Sigmoid colon (tissue), 7 donors: ENCODE data around the gene BTAF1. TPM values are rescaled to one million over a fixed set of nuclear protein-coding genes. Genes with fewer than 3 reads are reported as not detected.

Experiments used
- DNase-seq: peaks from one replicate; pipeline ENCODE4 v3.0.0-alpha.2; 2019
- H3K27ac ChIP-seq, 4 donors: fragments of 200-600 bp; sonication (generic); one replicate each; pipeline ENCODE4 v1.5.1; 2016 to 2019; ENCODE audit warnings: mild to moderate bottlenecking in 1 of 4
- H3K27me3 ChIP-seq, 3 donors: fragments of 200-600 bp; sonication (generic); one replicate each; pipeline ENCODE4 v1.5.1; 2019; ENCODE audit warnings: mild to moderate bottlenecking in 1 of 3
- H3K36me3 ChIP-seq, 4 donors: fragments of 200-600 bp; sonication (generic); one replicate each; pipeline ENCODE4 v1.5.1; 2016 to 2019
- H3K4me1 ChIP-seq, 4 donors: fragments of 200-600 bp; sonication (generic); one replicate each; pipeline ENCODE4 v1.5.1; 2017 to 2019
- H3K4me3 ChIP-seq, 4 donors: fragments of 200-600 bp; sonication (generic); one replicate each; pipeline ENCODE4 v1.5.1; 2017 to 2019; ENCODE audit warnings: mild to moderate bottlenecking in 2 of 4, moderate library complexity in 1 of 4
- H3K9me3 ChIP-seq, 4 donors: fragments of 200-600 bp in 3 of 4; sonication (generic) in 3 of 4; one replicate each; pipeline versions ENCODE4 v1.5.1 to v1.6.1; 2013 to 2019
- EP300 ChIP-seq, 4 donors: sonication (generic); formaldehyde crosslinking; IDR thresholded peaks; one replicate each; pipeline ENCODE4 v1.6.1; 2017; ENCODE audit warnings: antibody characterized with exemption in 4 of 4
- POLR2A ChIP-seq, 2 donors: fragments of 450-650 bp; IDR thresholded peaks; one replicate each; pipeline ENCODE4 v1.6.1; 2016; ENCODE audit warnings: antibody characterized with exemption in 2 of 2, mild to moderate bottlenecking in 2 of 2, moderate library complexity in 2 of 2
- POLR2AphosphoS5 ChIP-seq, 4 donors: sonication (generic); formaldehyde crosslinking; IDR thresholded peaks; one replicate each; pipeline ENCODE4 v1.6.1; 2017; ENCODE audit warnings: antibody characterized with exemption in 4 of 4
- WGBS, 2 donors: extraction: QIAGEN DNeasy Blood & Tissue Kit; methylation state at CpG; one replicate each; pipeline ENCODE4 v1.1.7; 2013; 5-methylcytosine and 5-hydroxymethylcytosine counted together
- intact Hi-C: fragments of 100-400 bp; cut with DNase I; formaldehyde crosslinking; loops from one replicate; pipeline ENCODE4 v1.15.1; 2023
- polyA plus RNA-seq, 3 donors: library from polyadenylated mRNA; stranded (reverse); fragments of 200-250 nt; gene quantifications; one replicate each; pipeline ENCODE4 v1.2.3, GENCODE V29; 2013
- total RNA-seq, 4 donors: library from RNA; depleted of rRNA; stranded (reverse); fragments of >200 nt; gene quantifications; one replicate each; pipeline ENCODE4 v1.1.0, GENCODE V29; 2016
- TF ChIP-seq, protein P1 (sequence below), 4 experiments: fragments of 450-650 bp in 3 of 4; fragments of 200-600 bp in 1 of 4; IDR thresholded peaks; one replicate each; pipeline ENCODE4 v1.5.1; 2016 to 2019; ENCODE audit warnings: antibody characterized with exemption in 4 of 4, mild to moderate bottlenecking in 3 of 4, moderate library complexity in 2 of 4
- donor health status: healthy with polysubstance abuse.
- donor health status: Bipolar disorder and iron deficiency.
- donor health status: healthy.

BTAF1 gene
- total and polyA plus RNA-seq, 7 donors = 1.8 to 45.5 (median 34.6) TPM

DNA sequence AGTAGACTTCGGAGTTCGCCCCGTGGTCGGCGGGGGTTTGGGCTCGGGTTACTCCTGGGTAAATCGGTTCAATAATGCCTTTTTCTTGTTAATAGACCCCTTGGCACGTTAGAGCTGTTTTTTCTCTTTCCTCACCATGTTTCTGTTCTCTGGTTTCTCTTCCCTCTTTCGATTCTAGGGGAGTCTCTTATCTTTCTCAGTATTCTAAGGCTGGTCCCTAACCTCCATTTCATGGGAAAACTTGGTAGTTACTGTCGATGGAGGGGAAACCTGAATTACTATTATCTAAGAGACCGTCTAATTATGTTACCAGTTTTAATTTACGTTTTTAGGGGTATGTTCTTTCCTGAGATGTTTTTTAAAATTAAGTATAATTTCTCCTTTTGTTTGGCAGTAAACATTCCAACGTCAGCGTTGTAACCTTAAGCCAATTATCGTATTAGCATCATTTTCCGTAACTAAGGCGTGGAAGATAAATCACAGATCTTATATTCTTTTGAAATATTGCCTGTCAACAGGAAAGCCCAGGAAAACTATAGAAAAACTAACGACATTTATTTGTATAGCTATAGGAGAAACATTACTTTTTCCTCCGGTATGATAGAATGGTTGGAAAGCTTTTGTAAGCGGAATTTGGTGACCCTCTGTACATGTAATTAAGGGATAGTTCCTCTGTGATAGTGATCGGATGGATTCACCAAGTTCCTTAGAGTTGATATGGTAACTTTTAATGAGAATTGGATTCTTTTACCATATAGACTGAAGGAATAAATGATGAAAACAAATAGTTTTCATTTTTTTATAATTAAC, 847 bp downstream of the BTAF1 start:
- intact Hi-C loops = loop anchor here (5.0 to 10.0 kb wide), 2 partner anchors 122 to 430 kb away; no protein-coding TSS in a partner anchor
- peak overlapping the region; percentile 76 to 90 (median 82) for H3K4me3 ChIP-seq
- peak overlapping the region; percentile 97 for H3K27ac ChIP-seq
- H3K36me3 ChIP-seq = no peaks in the 10 kb centered on the region
- no peaks in the 10 kb centered on the region for H3K27me3 ChIP-seq
- TF ChIP-seq POLR2A (IDR thresholded peaks at IDR 0.05) = no peak
- TF ChIP-seq POLR2AphosphoS5 (IDR thresholded peaks at IDR 0.05) = no peak
- no peak for TF ChIP-seq EP300 (IDR thresholded peaks at IDR 0.05)
- TF ChIP-seq, protein P1, sequence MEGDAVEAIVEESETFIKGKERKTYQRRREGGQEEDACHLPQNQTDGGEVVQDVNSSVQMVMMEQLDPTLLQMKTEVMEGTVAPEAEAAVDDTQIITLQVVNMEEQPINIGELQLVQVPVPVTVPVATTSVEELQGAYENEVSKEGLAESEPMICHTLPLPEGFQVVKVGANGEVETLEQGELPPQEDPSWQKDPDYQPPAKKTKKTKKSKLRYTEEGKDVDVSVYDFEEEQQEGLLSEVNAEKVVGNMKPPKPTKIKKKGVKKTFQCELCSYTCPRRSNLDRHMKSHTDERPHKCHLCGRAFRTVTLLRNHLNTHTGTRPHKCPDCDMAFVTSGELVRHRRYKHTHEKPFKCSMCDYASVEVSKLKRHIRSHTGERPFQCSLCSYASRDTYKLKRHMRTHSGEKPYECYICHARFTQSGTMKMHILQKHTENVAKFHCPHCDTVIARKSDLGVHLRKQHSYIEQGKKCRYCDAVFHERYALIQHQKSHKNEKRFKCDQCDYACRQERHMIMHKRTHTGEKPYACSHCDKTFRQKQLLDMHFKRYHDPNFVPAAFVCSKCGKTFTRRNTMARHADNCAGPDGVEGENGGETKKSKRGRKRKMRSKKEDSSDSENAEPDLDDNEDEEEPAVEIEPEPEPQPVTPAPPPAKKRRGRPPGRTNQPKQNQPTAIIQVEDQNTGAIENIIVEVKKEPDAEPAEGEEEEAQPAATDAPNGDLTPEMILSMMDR (IDR thresholded peaks at IDR 0.05) = no peak
- peaks cover 0 to 44% (median 22%) of the 10 kb centered on the region in 4 donors for H3K4me1 ChIP-seq
- 2 to 7% methylated on average over 21 of the region's 21 CpGs for WGBS, 2 donors
- H3K9me3 ChIP-seq = no peaks in the 10 kb centered on the region
- no peak for DNase-seq

GRCh38 chr10:91925022-91925320, 1.4 kb downstream of the BTAF1 start:
- Histone ChIP-seq H3K27me3 (no peaks in the 10 kb centered on the region), H3K4me1 (peaks cover 0 to 48% (median 22%) of the 10 kb centered on the region in 4 donors), H3K27ac (peak overlapping the region in 3 of 4 donors; percentile 97), H3K4me3 (peak overlapping the region in 3 of 4 donors; percentile 76 to 90 (median 79)), H3K9me3 (no peaks in the 10 kb centered on the region), H3K36me3 (no peaks in the 10 kb centered on the region)
- intact Hi-C loops = loop anchor here (10.0 kb wide), 1 partner anchor 430 kb away; no protein-coding TSS in a partner anchor
- 61 to 75% methylated on average over 2 of the region's 2 CpGs for WGBS, 2 donors
- TF ChIP-seq EP300 (IDR thresholded peaks at IDR 0.05) (no peak), POLR2A (IDR thresholded peaks at IDR 0.05) (no peak), POLR2AphosphoS5 (IDR thresholded peaks at IDR 0.05) (no peak)
- TF ChIP-seq, protein P1 (IDR thresholded peaks at IDR 0.05) = no peak
- DNase-seq = no peak

GRCh38 chr10:91930939-91931338, 7.4 kb downstream of the BTAF1 start:
- no peak for DNase-seq
- H3K27ac ChIP-seq = no peak overlapping the region

GRCh38 chr10:91931526-91932190, 8.1 kb downstream of the BTAF1 start:
- intact Hi-C loops = no loop called here
- 55 to 85% methylated on average over 3 of the region's 3 CpGs for WGBS, 2 donors
- Histone ChIP-seq H3K9me3 (no peaks in the 10 kb centered on the region), H3K4me1 (peaks cover 0 to 45% (median 14%) of the 10 kb centered on the region in 4 donors), H3K27ac (no peak overlapping the region), H3K36me3 (peaks cover 0 to 9% (median 2%) of the 10 kb centered on the region in 4 donors), H3K4me3 (no peak overlapping the region), H3K27me3 (no peaks in the 10 kb centered on the region)
- TF ChIP-seq POLR2AphosphoS5 (IDR thresholded peaks at IDR 0.05) (no peak), EP300 (IDR thresholded peaks at IDR 0.05) (no peak), POLR2A (IDR thresholded peaks at IDR 0.05) (no peak)
- TF ChIP-seq, protein P1 (IDR thresholded peaks at IDR 0.05) = no peak
- DNase-seq = no peak

More at GRCh38 chr10:91930939-91931338, 7.4 kb downstream of the BTAF1 start:
- TF ChIP-seq EP300 (IDR thresholded peaks at IDR 0.05) (no peak), POLR2AphosphoS5 (IDR thresholded peaks at IDR 0.05) (no peak), POLR2A (IDR thresholded peaks at IDR 0.05) (no peak)
- TF ChIP-seq, protein P1 (IDR thresholded peaks at IDR 0.05) = no peak
- Histone ChIP-seq H3K4me3 (no peak overlapping the region), H3K9me3 (no peaks in the 10 kb centered on the region), H3K27me3 (no peaks in the 10 kb centered on the region), H3K4me1 (peaks cover 0 to 52% (median 19%) of the 10 kb centered on the region in 4 donors), H3K36me3 (peaks cover 0 to 2% (median 0%) of the 10 kb centered on the region in 4 donors)
- intact Hi-C loops = no loop called here
- WGBS, 2 donors = 38 to 74% methylated on average over 3 of the region's 3 CpGs
